ENCODE results near the gene CHD6. TPM values are rescaled to one million over a fixed set of nuclear protein-coding genes. Genes with fewer than 3 reads are reported as not detected.

The CHD6 gene
- total RNA-seq, 5 donors from 2014 or later (not counting 1 experiment from before 2014, with no cell fraction given): 68.4 to 105 (median 74.9) TPM

- H3K4me3 Mint-ChIP-seq: no peak overlapping the region
- H3K9me3 ChIP-seq: no peaks in the 10 kb centered on the region
- peaks cover 90% of the 10 kb centered on the region for H3K36me3 Mint-ChIP-seq
- no peaks in the 10 kb centered on the region for H3K27me3 Mint-ChIP-seq
- ATAC-seq (replicated peaks in 1 of 4) (no peak), DNase-seq (no peak)
- no peaks in the 10 kb centered on the region for H3K9me3 Mint-ChIP-seq
- H3K4me1 Mint-ChIP-seq: peaks cover 13 to 25% (median 20%) of the 10 kb centered on the region in 3 donors
- H3K4me3 ChIP-seq (ENCODE audit: control insufficient read depth in 1 of 2, extremely low read depth in 1 of 2, low read length in 1 of 2): no peak overlapping the region
- no peaks in the 10 kb centered on the region for H3K27me3 ChIP-seq (replicated peaks in 1 of 2; ENCODE audit: control insufficient read depth in 2 of 2, extremely low read depth in 1 of 2, insufficient read depth in 2 of 2, low read length in 1 of 2)
- CTCF ChIA-PET: no interaction called here
- H3K4me1 ChIP-seq (ENCODE audit: control insufficient read depth in 1 of 2, extremely low read depth in 1 of 2, insufficient read depth in 2 of 2, low read length in 2 of 2): peaks cover 8 to 12% of the 10 kb centered on the region in 2 experiments
- WGBS (ENCODE audit: insufficient coverage): no CpG with 5 or more reads among the region's 3 CpGs
- POLR2A ChIA-PET: no interaction called here
- no peak overlapping the region for H3K27ac ChIP-seq (ENCODE audit: low read length)
- peaks cover 16 to 76% of the 10 kb centered on the region in 2 donors for H3K36me3 ChIP-seq (ENCODE audit: control insufficient read depth in 2 of 2, extremely low read depth in 1 of 2, insufficient read depth in 1 of 2, low read length in 1 of 2)
- peak overlapping the region in 1 of 2 donors; percentile 34 for H3K27ac Mint-ChIP-seq
These were observed 194.2 kb downstream of the CHD6 start for GRCh38 chr20:41424011-41424410.

- DNase-seq (no peak), ATAC-seq (replicated peaks in 1 of 4) (no peak)
- WGBS (ENCODE audit: insufficient coverage): no CpG with 5 or more reads among the region's 2 CpGs
- H3K4me3 Mint-ChIP-seq: no peak overlapping the region
- Histone ChIP-seq H3K27me3 (replicated peaks in 1 of 2; ENCODE audit: control insufficient read depth in 2 of 2, extremely low read depth in 1 of 2, insufficient read depth in 2 of 2, low read length in 1 of 2) (no peaks in the 10 kb centered on the region), H3K36me3 (ENCODE audit: control insufficient read depth in 2 of 2, extremely low read depth in 1 of 2, insufficient read depth in 1 of 2, low read length in 1 of 2) (peaks cover 16 to 73% of the 10 kb centered on the region in 2 donors), H3K4me1 (ENCODE audit: control insufficient read depth in 1 of 2, extremely low read depth in 1 of 2, insufficient read depth in 2 of 2, low read length in 2 of 2) (peaks cover 2 to 3% of the 10 kb centered on the region in 2 experiments), H3K4me3 (ENCODE audit: control insufficient read depth in 1 of 2, extremely low read depth in 1 of 2, low read length in 1 of 2) (no peak overlapping the region), H3K27ac (ENCODE audit: low read length) (no peak overlapping the region), H3K9me3 (no peaks in the 10 kb centered on the region)
- no peak overlapping the region for H3K27ac Mint-ChIP-seq
- CTCF ChIA-PET: no interaction called here
- H3K36me3 Mint-ChIP-seq: peaks cover 92% of the 10 kb centered on the region
- no peaks in the 10 kb centered on the region for H3K27me3 Mint-ChIP-seq
- POLR2A ChIA-PET: no interaction called here
- H3K4me1 Mint-ChIP-seq: peaks cover 3 to 14% (median 12%) of the 10 kb centered on the region in 3 donors
- H3K9me3 Mint-ChIP-seq: no peaks in the 10 kb centered on the region
These were observed 195.2 kb downstream of the CHD6 start for GRCh38 chr20:41422953-41423352.

- Histone ChIP-seq H3K9me3 (no peaks in the 10 kb centered on the region), H3K4me1 (ENCODE audit: control insufficient read depth in 1 of 2, extremely low read depth in 1 of 2, insufficient read depth in 2 of 2, low read length in 2 of 2) (no peaks in the 10 kb centered on the region), H3K27me3 (replicated peaks in 1 of 2; ENCODE audit: control insufficient read depth in 2 of 2, extremely low read depth in 1 of 2, insufficient read depth in 2 of 2, low read length in 1 of 2) (no peaks in the 10 kb centered on the region), H3K36me3 (ENCODE audit: control insufficient read depth in 2 of 2, extremely low read depth in 1 of 2, insufficient read depth in 1 of 2, low read length in 1 of 2) (peaks cover 25 to 90% of the 10 kb centered on the region in 2 donors), H3K4me3 (ENCODE audit: control insufficient read depth in 1 of 2, extremely low read depth in 1 of 2, low read length in 1 of 2) (no peak overlapping the region), H3K27ac (ENCODE audit: low read length) (no peak overlapping the region)
- WGBS (ENCODE audit: insufficient coverage): 96% methylated on average over 4 of the region's 7 CpGs
- ChIA-PET CTCF (no interaction called here), POLR2A (interaction anchor here in 1 of 2 donors (0.6 kb wide), 1 partner anchor 16 kb away, joined by 3 read pairs; no protein-coding TSS in a partner anchor)
- Mint-ChIP-seq H3K4me3 (no peak overlapping the region), H3K27ac (peak overlapping the region in 1 of 2 donors; percentile 36), H3K36me3 (peaks cover 88% of the 10 kb centered on the region), H3K9me3 (no peaks in the 10 kb centered on the region), H3K4me1 (peaks cover 0 to 3% (median 0%) of the 10 kb centered on the region in 3 donors), H3K27me3 (no peaks in the 10 kb centered on the region)
- no peak for ATAC-seq (replicated peaks in 1 of 4)
- DNase-seq: no peak
These were observed 199.4 kb downstream of the CHD6 start for GRCh38 chr20:41418739-41419293.

GRCh38 chr20:41418031-41418430, 200.1 kb downstream of the CHD6 start:
- Mint-ChIP-seq H3K9me3 (no peaks in the 10 kb centered on the region), H3K4me1 (peaks cover 0 to 3% (median 0%) of the 10 kb centered on the region in 3 donors), H3K27ac (no peak overlapping the region), H3K36me3 (peaks cover 86% of the 10 kb centered on the region), H3K27me3 (no peaks in the 10 kb centered on the region), H3K4me3 (no peak overlapping the region)
- Histone ChIP-seq H3K4me1 (ENCODE audit: control insufficient read depth in 1 of 2, extremely low read depth in 1 of 2, insufficient read depth in 2 of 2, low read length in 2 of 2) (no peaks in the 10 kb centered on the region), H3K9me3 (no peaks in the 10 kb centered on the region), H3K4me3 (ENCODE audit: control insufficient read depth in 1 of 2, extremely low read depth in 1 of 2, low read length in 1 of 2) (no peak overlapping the region), H3K27me3 (replicated peaks in 1 of 2; ENCODE audit: control insufficient read depth in 2 of 2, extremely low read depth in 1 of 2, insufficient read depth in 2 of 2, low read length in 1 of 2) (no peaks in the 10 kb centered on the region), H3K27ac (ENCODE audit: low read length) (no peak overlapping the region), H3K36me3 (ENCODE audit: control insufficient read depth in 2 of 2, extremely low read depth in 1 of 2, insufficient read depth in 1 of 2, low read length in 1 of 2) (peaks cover 28 to 91% of the 10 kb centered on the region in 2 donors)
- no peak for ATAC-seq (replicated peaks in 1 of 4)
- 87% methylated on average over 5 of the region's 5 CpGs for WGBS (ENCODE audit: insufficient coverage)
- CTCF ChIA-PET: no interaction called here
- POLR2A ChIA-PET: no interaction called here
- DNase-seq: no peak

GRCh38 chr20:41415191-41415590, 203.0 kb downstream of the CHD6 start:
- Histone ChIP-seq H3K4me1 (ENCODE audit: control insufficient read depth in 1 of 2, extremely low read depth in 1 of 2, insufficient read depth in 2 of 2, low read length in 2 of 2) (no peaks in the 10 kb centered on the region), H3K27ac (ENCODE audit: low read length) (no peak overlapping the region), H3K9me3 (no peaks in the 10 kb centered on the region), H3K36me3 (ENCODE audit: control insufficient read depth in 2 of 2, extremely low read depth in 1 of 2, insufficient read depth in 1 of 2, low read length in 1 of 2) (peaks cover 12 to 91% of the 10 kb centered on the region in 2 donors), H3K4me3 (ENCODE audit: control insufficient read depth in 1 of 2, extremely low read depth in 1 of 2, low read length in 1 of 2) (no peak overlapping the region), H3K27me3 (replicated peaks in 1 of 2; ENCODE audit: control insufficient read depth in 2 of 2, extremely low read depth in 1 of 2, insufficient read depth in 2 of 2, low read length in 1 of 2) (no peaks in the 10 kb centered on the region)
- Mint-ChIP-seq H3K27ac (peak overlapping the region in 1 of 2 donors; percentile 41), H3K36me3 (peaks cover 83% of the 10 kb centered on the region), H3K4me3 (no peak overlapping the region), H3K27me3 (no peaks in the 10 kb centered on the region), H3K9me3 (no peaks in the 10 kb centered on the region), H3K4me1 (peaks cover 0 to 3% (median 3%) of the 10 kb centered on the region in 3 donors)
- WGBS (ENCODE audit: insufficient coverage): 95% methylated on average over 5 of the region's 8 CpGs
- ChIA-PET POLR2A (no interaction called here), CTCF (no interaction called here)
- no peak for DNase-seq
- no peak for ATAC-seq (replicated peaks in 1 of 4)

- no peak overlapping the region for H3K4me3 ChIP-seq (ENCODE audit: control insufficient read depth in 1 of 2, extremely low read depth in 1 of 2, low read length in 1 of 2)
- 100% methylated on average over 3 of the region's 5 CpGs for WGBS (ENCODE audit: insufficient coverage)
- peaks cover 7 to 11% of the 10 kb centered on the region in 2 experiments for H3K4me1 ChIP-seq (ENCODE audit: control insufficient read depth in 1 of 2, extremely low read depth in 1 of 2, insufficient read depth in 2 of 2, low read length in 2 of 2)
- no peak overlapping the region for H3K4me3 Mint-ChIP-seq
- CTCF ChIA-PET: no interaction called here
- no peaks in the 10 kb centered on the region for H3K27me3 Mint-ChIP-seq
- peaks cover 78% of the 10 kb centered on the region for H3K36me3 Mint-ChIP-seq
- peaks cover 13 to 18% (median 17%) of the 10 kb centered on the region in 3 donors for H3K4me1 Mint-ChIP-seq
- H3K27ac ChIP-seq (ENCODE audit: low read length): no peak overlapping the region
- H3K27me3 ChIP-seq (replicated peaks in 1 of 2; ENCODE audit: control insufficient read depth in 2 of 2, extremely low read depth in 1 of 2, insufficient read depth in 2 of 2, low read length in 1 of 2): no peaks in the 10 kb centered on the region
- peaks cover 14 to 96% of the 10 kb centered on the region in 2 donors for H3K36me3 ChIP-seq (ENCODE audit: control insufficient read depth in 2 of 2, extremely low read depth in 1 of 2, insufficient read depth in 1 of 2, low read length in 1 of 2)
- no peak for DNase-seq
- no peaks in the 10 kb centered on the region for H3K9me3 Mint-ChIP-seq
- H3K27ac Mint-ChIP-seq: no peak overlapping the region
- POLR2A ChIA-PET: no interaction called here
- ATAC-seq (replicated peaks in 1 of 4): no peak
- no peaks in the 10 kb centered on the region for H3K9me3 ChIP-seq
These were observed 205.0 kb downstream of the CHD6 start for GRCh38 chr20:41413169-41413568.

Data from T-cell (primary cell).